ENCODE measurements around the gene ZMYND11.

GRCh38 chr10:186911-187310, 51.7 kb downstream of the ZMYND11 start:
- TF ChIP-seq, protein P1, sequence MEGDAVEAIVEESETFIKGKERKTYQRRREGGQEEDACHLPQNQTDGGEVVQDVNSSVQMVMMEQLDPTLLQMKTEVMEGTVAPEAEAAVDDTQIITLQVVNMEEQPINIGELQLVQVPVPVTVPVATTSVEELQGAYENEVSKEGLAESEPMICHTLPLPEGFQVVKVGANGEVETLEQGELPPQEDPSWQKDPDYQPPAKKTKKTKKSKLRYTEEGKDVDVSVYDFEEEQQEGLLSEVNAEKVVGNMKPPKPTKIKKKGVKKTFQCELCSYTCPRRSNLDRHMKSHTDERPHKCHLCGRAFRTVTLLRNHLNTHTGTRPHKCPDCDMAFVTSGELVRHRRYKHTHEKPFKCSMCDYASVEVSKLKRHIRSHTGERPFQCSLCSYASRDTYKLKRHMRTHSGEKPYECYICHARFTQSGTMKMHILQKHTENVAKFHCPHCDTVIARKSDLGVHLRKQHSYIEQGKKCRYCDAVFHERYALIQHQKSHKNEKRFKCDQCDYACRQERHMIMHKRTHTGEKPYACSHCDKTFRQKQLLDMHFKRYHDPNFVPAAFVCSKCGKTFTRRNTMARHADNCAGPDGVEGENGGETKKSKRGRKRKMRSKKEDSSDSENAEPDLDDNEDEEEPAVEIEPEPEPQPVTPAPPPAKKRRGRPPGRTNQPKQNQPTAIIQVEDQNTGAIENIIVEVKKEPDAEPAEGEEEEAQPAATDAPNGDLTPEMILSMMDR (conservative IDR thresholded peaks at IDR 0.05; ENCODE audit: low read length), result no peak
- TF ChIP-seq EZH2phosphoT487 (IDR thresholded peaks at IDR 0.05; ENCODE audit: borderline replicate concordance), result no peak

Data from Loucy (cell line).